ENCODE measurements around the gene ADGRV1. TPM values are rescaled to one million over a fixed set of nuclear protein-coding genes. Genes with fewer than 3 reads are reported as not detected.
A peak's percentile ranks its signal among the peaks of the same experiment; 100 is the strongest.

ADGRV1 gene
- total and polyA plus RNA-seq, 2 donors: 2.2 to 5.1 TPM

GRCh38 chr5:90628492-90628891, 69.9 kb downstream of the ADGRV1 start:
- Histone ChIP-seq H3K27ac (ENCODE audit: low read depth in 1 of 2, low read length in 1 of 2) (no peak overlapping the region), H3K4me1 (ENCODE audit: control insufficient read depth in 2 of 2, insufficient read depth in 2 of 2, low read length in 2 of 2) (no peaks in the 10 kb centered on the region), H3K9me3 (ENCODE audit: control insufficient read depth in 2 of 2, insufficient read depth in 1 of 2, low read length in 1 of 2) (no peaks in the 10 kb centered on the region), H3K27me3 (ENCODE audit: control insufficient read depth in 2 of 2, insufficient read depth in 1 of 2, low read length in 1 of 2) (no peaks in the 10 kb centered on the region), H3K4me3 (ENCODE audit: low read length in 2 of 2) (no peak overlapping the region), H3K36me3 (ENCODE audit: control insufficient read depth in 2 of 2, insufficient read depth in 2 of 2, low read length in 1 of 2) (no peaks in the 10 kb centered on the region)
- 96% methylated on average over 6 of the region's 6 CpGs for WGBS
- no peak for DNase-seq (ENCODE audit: low read depth in 6 of 9, low spot score in 9 of 9)

- no peak for DNase-seq (ENCODE audit: low read depth in 6 of 9, low spot score in 9 of 9)
- H3K9me3 ChIP-seq (ENCODE audit: control insufficient read depth in 2 of 2, insufficient read depth in 1 of 2, low read length in 1 of 2): no peaks in the 10 kb centered on the region
- WGBS: 91% methylated on average over 2 of the region's 2 CpGs
- H3K36me3 ChIP-seq (ENCODE audit: control insufficient read depth in 2 of 2, insufficient read depth in 2 of 2, low read length in 1 of 2): no peaks in the 10 kb centered on the region
- no peak overlapping the region for H3K27ac ChIP-seq (ENCODE audit: low read depth in 1 of 2, low read length in 1 of 2)
- H3K4me3 ChIP-seq (ENCODE audit: low read length in 2 of 2): no peak overlapping the region
- no peaks in the 10 kb centered on the region for H3K4me1 ChIP-seq (ENCODE audit: control insufficient read depth in 2 of 2, insufficient read depth in 2 of 2, low read length in 2 of 2)
- no peaks in the 10 kb centered on the region for H3K27me3 ChIP-seq (ENCODE audit: control insufficient read depth in 2 of 2, insufficient read depth in 1 of 2, low read length in 1 of 2)
These were observed 74.2 kb downstream of the ADGRV1 start for GRCh38 chr5:90632791-90633190.

- H3K27ac ChIP-seq (ENCODE audit: low read depth in 1 of 2, low read length in 1 of 2): no peak overlapping the region
- WGBS: 51% methylated on average over 1 of the region's 1 CpG
- no peaks in the 10 kb centered on the region for H3K27me3 ChIP-seq (ENCODE audit: control insufficient read depth in 2 of 2, insufficient read depth in 1 of 2, low read length in 1 of 2)
- H3K4me1 ChIP-seq (ENCODE audit: control insufficient read depth in 2 of 2, insufficient read depth in 2 of 2, low read length in 2 of 2): no peaks in the 10 kb centered on the region
- no peaks in the 10 kb centered on the region for H3K9me3 ChIP-seq (ENCODE audit: control insufficient read depth in 2 of 2, insufficient read depth in 1 of 2, low read length in 1 of 2)
- no peaks in the 10 kb centered on the region for H3K36me3 ChIP-seq (ENCODE audit: control insufficient read depth in 2 of 2, insufficient read depth in 2 of 2, low read length in 1 of 2)
- H3K4me3 ChIP-seq (ENCODE audit: low read length in 2 of 2): no peak overlapping the region
- DNase-seq (ENCODE audit: low read depth in 6 of 9, low spot score in 9 of 9): no peak
These were observed 78.4 kb downstream of the ADGRV1 start for GRCh38 chr5:90636948-90637347.

- Histone ChIP-seq H3K27ac (ENCODE audit: low read depth in 1 of 2, low read length in 1 of 2) (no peak overlapping the region), H3K9me3 (ENCODE audit: control insufficient read depth in 2 of 2, insufficient read depth in 1 of 2, low read length in 1 of 2) (no peaks in the 10 kb centered on the region), H3K4me3 (ENCODE audit: low read length in 2 of 2) (no peak overlapping the region), H3K36me3 (ENCODE audit: control insufficient read depth in 2 of 2, insufficient read depth in 2 of 2, low read length in 1 of 2) (no peaks in the 10 kb centered on the region), H3K4me1 (ENCODE audit: control insufficient read depth in 2 of 2, insufficient read depth in 2 of 2, low read length in 2 of 2) (no peaks in the 10 kb centered on the region), H3K27me3 (ENCODE audit: control insufficient read depth in 2 of 2, insufficient read depth in 1 of 2, low read length in 1 of 2) (no peaks in the 10 kb centered on the region)
- WGBS: 91% methylated on average over 3 of the region's 3 CpGs
- DNase-seq (ENCODE audit: low read depth in 6 of 9, low spot score in 9 of 9): no peak
These were observed 79.1 kb downstream of the ADGRV1 start for GRCh38 chr5:90637731-90638130.

GRCh38 chr5:90638878-90639277, 80.3 kb downstream of the ADGRV1 start:
- Histone ChIP-seq H3K4me3 (ENCODE audit: low read length in 2 of 2) (no peak overlapping the region), H3K4me1 (ENCODE audit: control insufficient read depth in 2 of 2, insufficient read depth in 2 of 2, low read length in 2 of 2) (no peaks in the 10 kb centered on the region), H3K36me3 (ENCODE audit: control insufficient read depth in 2 of 2, insufficient read depth in 2 of 2, low read length in 1 of 2) (no peaks in the 10 kb centered on the region), H3K9me3 (ENCODE audit: control insufficient read depth in 2 of 2, insufficient read depth in 1 of 2, low read length in 1 of 2) (no peaks in the 10 kb centered on the region), H3K27me3 (ENCODE audit: control insufficient read depth in 2 of 2, insufficient read depth in 1 of 2, low read length in 1 of 2) (no peaks in the 10 kb centered on the region), H3K27ac (ENCODE audit: low read depth in 1 of 2, low read length in 1 of 2) (no peak overlapping the region)
- DNase-seq (ENCODE audit: low read depth in 6 of 9, low spot score in 9 of 9): no peak
- 93% methylated on average over 6 of the region's 6 CpGs for WGBS

GRCh38 chr5:90640484-90641059, 82.0 kb downstream of the ADGRV1 start:
- Histone ChIP-seq H3K4me1 (ENCODE audit: control insufficient read depth in 2 of 2, insufficient read depth in 2 of 2, low read length in 2 of 2) (no peaks in the 10 kb centered on the region), H3K4me3 (ENCODE audit: low read length in 2 of 2) (no peak overlapping the region), H3K36me3 (ENCODE audit: control insufficient read depth in 2 of 2, insufficient read depth in 2 of 2, low read length in 1 of 2) (no peaks in the 10 kb centered on the region), H3K27me3 (ENCODE audit: control insufficient read depth in 2 of 2, insufficient read depth in 1 of 2, low read length in 1 of 2) (no peaks in the 10 kb centered on the region), H3K9me3 (ENCODE audit: control insufficient read depth in 2 of 2, insufficient read depth in 1 of 2, low read length in 1 of 2) (no peaks in the 10 kb centered on the region), H3K27ac (ENCODE audit: low read depth in 1 of 2, low read length in 1 of 2) (peak overlapping the region in 1 of 2 donors; percentile 2)
- WGBS: 87% methylated on average over 5 of the region's 5 CpGs
- no peak for DNase-seq (ENCODE audit: low read depth in 6 of 9, low spot score in 9 of 9)

- 37% methylated on average over 3 of the region's 3 CpGs for WGBS
- Histone ChIP-seq H3K27ac (ENCODE audit: low read depth in 1 of 2, low read length in 1 of 2) (no peak overlapping the region), H3K4me1 (ENCODE audit: control insufficient read depth in 2 of 2, insufficient read depth in 2 of 2, low read length in 2 of 2) (no peaks in the 10 kb centered on the region), H3K36me3 (ENCODE audit: control insufficient read depth in 2 of 2, insufficient read depth in 2 of 2, low read length in 1 of 2) (no peaks in the 10 kb centered on the region), H3K9me3 (ENCODE audit: control insufficient read depth in 2 of 2, insufficient read depth in 1 of 2, low read length in 1 of 2) (no peaks in the 10 kb centered on the region), H3K4me3 (ENCODE audit: low read length in 2 of 2) (no peak overlapping the region), H3K27me3 (ENCODE audit: control insufficient read depth in 2 of 2, insufficient read depth in 1 of 2, low read length in 1 of 2) (no peaks in the 10 kb centered on the region)
- DNase-seq (ENCODE audit: low read depth in 6 of 9, low spot score in 9 of 9): no peak
These were observed 82.9 kb downstream of the ADGRV1 start for GRCh38 chr5:90641528-90641927.

GRCh38 chr5:90642706-90643229, 84.2 kb downstream of the ADGRV1 start:
- WGBS: 85% methylated on average over 4 of the region's 4 CpGs
- DNase-seq (ENCODE audit: low read depth in 6 of 9, low spot score in 9 of 9): no peak
- no peaks in the 10 kb centered on the region for H3K4me1 ChIP-seq (ENCODE audit: control insufficient read depth in 2 of 2, insufficient read depth in 2 of 2, low read length in 2 of 2)
- no peaks in the 10 kb centered on the region for H3K36me3 ChIP-seq (ENCODE audit: control insufficient read depth in 2 of 2, insufficient read depth in 2 of 2, low read length in 1 of 2)
- no peak overlapping the region for H3K27ac ChIP-seq (ENCODE audit: low read depth in 1 of 2, low read length in 1 of 2)
- H3K9me3 ChIP-seq (ENCODE audit: control insufficient read depth in 2 of 2, insufficient read depth in 1 of 2, low read length in 1 of 2): no peaks in the 10 kb centered on the region
- H3K4me3 ChIP-seq (ENCODE audit: low read length in 2 of 2): no peak overlapping the region
- H3K27me3 ChIP-seq (ENCODE audit: control insufficient read depth in 2 of 2, insufficient read depth in 1 of 2, low read length in 1 of 2): no peaks in the 10 kb centered on the region

- Histone ChIP-seq H3K27me3 (ENCODE audit: control insufficient read depth in 2 of 2, insufficient read depth in 1 of 2, low read length in 1 of 2) (no peaks in the 10 kb centered on the region), H3K4me3 (ENCODE audit: low read length in 2 of 2) (no peak overlapping the region), H3K9me3 (ENCODE audit: control insufficient read depth in 2 of 2, insufficient read depth in 1 of 2, low read length in 1 of 2) (no peaks in the 10 kb centered on the region), H3K36me3 (ENCODE audit: control insufficient read depth in 2 of 2, insufficient read depth in 2 of 2, low read length in 1 of 2) (no peaks in the 10 kb centered on the region), H3K4me1 (ENCODE audit: control insufficient read depth in 2 of 2, insufficient read depth in 2 of 2, low read length in 2 of 2) (no peaks in the 10 kb centered on the region), H3K27ac (ENCODE audit: low read depth in 1 of 2, low read length in 1 of 2) (no peak overlapping the region)
- no peak for DNase-seq (ENCODE audit: low read depth in 6 of 9, low spot score in 9 of 9)
- WGBS: 41% methylated on average over 4 of the region's 4 CpGs
These were observed 85.5 kb downstream of the ADGRV1 start for GRCh38 chr5:90644132-90644531.
